GM12874 (cell line): Measurements from ENCODE around the gene JPH4.

ENCODE experiments used
- TF ChIP-seq, protein P1 (sequence below): IDR thresholded peaks from 2 replicates; pipeline ENCODE4 v1.5.1; 2011; ENCODE audit warnings: low read depth, mild to moderate bottlenecking, control low read depth, low read length, moderate library complexity; ENCODE audit not compliant: insufficient read depth

Gene JPH4

DNA sequence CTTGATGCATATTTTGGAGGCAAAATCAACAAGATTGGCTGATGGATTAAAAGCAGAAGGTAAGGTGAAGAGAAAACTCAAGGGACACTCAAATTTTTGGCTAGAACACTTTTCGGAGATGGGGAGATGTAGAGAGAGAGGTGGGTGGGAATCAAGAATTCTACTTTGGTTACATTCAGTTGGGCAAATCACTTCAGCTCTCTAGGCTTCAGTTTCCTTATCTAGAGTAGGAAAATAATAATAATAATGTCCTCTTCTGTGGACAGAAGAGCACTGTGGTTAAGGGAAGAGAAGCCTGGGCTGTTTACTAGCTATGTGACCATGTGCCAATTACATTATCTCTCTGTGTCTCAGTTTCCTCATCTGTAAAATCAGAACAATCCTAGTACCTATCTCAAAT is 34.2 kb upstream of the JPH4 start:
- TF ChIP-seq, protein P1, sequence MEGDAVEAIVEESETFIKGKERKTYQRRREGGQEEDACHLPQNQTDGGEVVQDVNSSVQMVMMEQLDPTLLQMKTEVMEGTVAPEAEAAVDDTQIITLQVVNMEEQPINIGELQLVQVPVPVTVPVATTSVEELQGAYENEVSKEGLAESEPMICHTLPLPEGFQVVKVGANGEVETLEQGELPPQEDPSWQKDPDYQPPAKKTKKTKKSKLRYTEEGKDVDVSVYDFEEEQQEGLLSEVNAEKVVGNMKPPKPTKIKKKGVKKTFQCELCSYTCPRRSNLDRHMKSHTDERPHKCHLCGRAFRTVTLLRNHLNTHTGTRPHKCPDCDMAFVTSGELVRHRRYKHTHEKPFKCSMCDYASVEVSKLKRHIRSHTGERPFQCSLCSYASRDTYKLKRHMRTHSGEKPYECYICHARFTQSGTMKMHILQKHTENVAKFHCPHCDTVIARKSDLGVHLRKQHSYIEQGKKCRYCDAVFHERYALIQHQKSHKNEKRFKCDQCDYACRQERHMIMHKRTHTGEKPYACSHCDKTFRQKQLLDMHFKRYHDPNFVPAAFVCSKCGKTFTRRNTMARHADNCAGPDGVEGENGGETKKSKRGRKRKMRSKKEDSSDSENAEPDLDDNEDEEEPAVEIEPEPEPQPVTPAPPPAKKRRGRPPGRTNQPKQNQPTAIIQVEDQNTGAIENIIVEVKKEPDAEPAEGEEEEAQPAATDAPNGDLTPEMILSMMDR: no peak

DNA sequence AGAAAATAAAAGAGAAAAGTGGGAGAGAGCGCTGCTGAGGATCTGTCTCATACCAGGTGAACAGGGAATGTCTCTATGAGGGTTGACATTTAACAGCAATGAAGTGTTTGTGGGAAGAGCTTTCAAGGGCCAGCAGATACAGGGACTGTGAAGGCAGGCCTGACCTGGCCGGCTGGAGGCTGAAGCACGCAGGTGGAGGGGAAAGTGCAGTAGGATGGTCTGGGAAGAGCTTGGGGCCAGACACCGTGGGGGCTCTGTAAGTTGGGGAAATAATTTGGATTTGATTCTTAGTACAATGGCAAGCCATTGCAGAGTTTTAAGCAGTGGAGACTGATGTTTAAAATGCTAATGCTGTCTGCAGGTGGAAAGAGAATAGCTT is 33.8 kb upstream of the JPH4 start:
- TF ChIP-seq, protein P1: no peak

GRCh38 chr14:23610815-23611289 is 32.3 kb upstream of the JPH4 start:
- TF ChIP-seq, protein P1: no peak

DNA sequence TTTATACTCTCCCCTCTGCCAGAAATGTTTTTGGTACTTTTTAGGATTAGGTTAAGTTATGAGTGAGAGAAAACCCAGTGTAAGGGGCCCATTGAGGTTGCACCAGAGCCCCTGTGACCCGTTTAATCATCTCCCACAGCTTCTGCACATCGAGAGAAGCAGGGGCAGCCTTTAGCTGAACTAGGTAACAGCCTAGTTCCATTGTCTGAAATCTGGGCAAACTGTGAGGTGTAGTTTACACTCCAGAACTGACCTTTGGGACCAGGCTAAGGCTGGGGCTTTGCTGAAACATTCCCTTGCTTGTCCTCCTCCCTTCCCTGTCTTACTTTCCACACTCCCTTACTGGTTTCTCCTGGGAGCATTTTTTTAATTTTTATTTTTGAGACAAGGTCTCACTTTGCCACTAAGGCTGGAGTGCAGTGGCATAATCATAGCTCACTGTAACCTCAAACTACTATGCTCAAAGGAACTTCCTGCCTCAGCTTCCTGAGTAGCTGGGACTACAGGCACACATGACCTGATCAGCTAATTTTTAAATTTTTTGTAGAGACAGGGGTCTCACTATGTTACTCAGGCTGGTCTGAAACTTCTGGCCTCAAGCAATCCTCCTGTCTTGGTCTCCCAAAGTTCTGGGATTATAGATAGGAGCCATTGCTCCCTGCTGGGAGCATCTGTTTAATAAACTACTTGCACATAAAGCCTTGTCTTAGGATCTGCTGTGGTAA is 31.7 kb upstream of the JPH4 start:
- TF ChIP-seq, protein P1: no peak

DNA sequence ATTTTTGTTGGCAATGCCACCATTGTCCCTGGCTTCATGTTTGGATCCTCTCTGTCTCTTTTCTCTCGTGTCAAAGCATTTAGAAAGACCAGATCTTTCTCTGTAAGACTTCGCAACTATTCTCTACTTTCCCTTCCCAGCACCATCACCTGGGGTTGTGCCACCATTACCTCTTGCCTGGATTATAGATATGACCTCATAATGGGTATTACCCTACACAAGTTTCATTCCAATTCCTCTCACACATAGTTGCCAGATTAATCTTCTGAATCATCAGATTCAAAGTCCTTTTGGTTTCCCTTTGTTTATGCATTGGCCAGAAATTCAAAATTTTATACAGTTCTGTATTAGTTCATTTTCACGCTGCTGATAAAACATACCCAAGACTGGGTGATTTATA is 30.4 kb upstream of the JPH4 start:
- TF ChIP-seq, protein P1: no peak

DNA sequence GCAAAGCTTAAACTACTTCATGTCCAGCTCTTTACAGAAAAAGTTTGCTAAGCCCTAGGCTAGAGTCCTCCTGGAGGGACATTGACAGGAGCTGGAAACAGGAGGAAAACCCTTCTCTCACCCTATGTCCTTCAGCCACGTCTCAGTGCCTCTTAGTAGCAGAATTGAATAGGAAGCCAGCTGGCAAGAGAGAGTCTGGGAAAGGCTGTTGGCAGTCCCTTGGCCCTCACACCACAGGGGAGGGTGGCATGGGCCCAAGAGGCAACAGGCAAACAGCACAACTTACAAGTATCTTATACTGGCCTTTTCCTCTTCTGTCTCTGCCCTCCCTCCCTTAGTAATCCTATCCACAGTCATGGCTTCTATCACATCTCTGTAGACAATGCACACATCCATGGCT is 29.9 kb upstream of the JPH4 start:
- TF ChIP-seq, protein P1: no peak

DNA sequence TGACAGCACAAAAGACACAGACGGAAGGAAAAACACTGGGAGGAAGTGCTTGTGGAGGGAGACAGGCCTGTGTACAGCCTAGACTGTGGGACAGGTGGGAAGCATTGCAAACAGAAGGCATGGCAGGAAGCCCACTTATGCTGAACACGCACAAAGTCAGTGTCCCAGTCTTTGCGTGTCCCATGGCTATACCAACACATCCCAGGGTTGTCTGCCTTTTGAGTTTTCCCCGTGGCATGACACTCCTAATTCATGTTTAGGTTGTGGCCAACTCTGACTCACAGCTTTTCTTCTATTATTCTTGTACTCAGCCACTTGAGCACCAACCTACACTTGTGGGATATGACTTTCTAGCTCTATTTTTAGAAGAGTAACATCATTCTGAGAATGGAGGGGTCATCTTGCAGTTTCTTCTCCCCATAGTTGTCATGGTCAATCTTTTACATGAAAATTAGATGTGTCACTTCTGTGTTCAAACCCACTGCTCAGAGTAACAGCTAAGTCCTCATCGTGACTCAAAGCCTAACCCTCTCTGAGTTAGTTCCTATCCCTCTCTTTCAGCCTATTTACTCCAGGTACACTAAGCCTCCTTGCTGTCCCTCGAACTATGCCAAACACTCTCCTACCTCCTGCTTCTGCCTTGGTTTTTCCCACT is 27.5 kb upstream of the JPH4 start:
- TF ChIP-seq, protein P1: no peak
